Peyer's patch (tissue), 4 donors: ENCODE measurements around the gene C3orf80. TPM values are rescaled to one million over a fixed set of nuclear protein-coding genes. Genes with fewer than 3 reads are reported as not detected.

Source experiments
- DNase-seq, 3 donors: peaks; one replicate each; pipeline ENCODE4 v3.0.0-alpha.2; 2017 to 2019
- H3K27ac ChIP-seq, 4 donors: fragments of 200-600 bp; sonication (generic); one replicate each; pipeline ENCODE4 v1.5.1; 2016 to 2019
- H3K27me3 ChIP-seq, 2 donors: fragments of 200-600 bp; sonication (generic); one replicate each; pipeline ENCODE4 v1.5.1; 2019
- H3K36me3 ChIP-seq, 3 donors: fragments of 200-600 bp; sonication (generic); one replicate each; pipeline ENCODE4 v1.5.1; 2016 to 2019
- H3K4me1 ChIP-seq, 4 donors: fragments of 200-600 bp; sonication (generic); one replicate each; pipeline ENCODE4 v1.5.1; 2016 to 2019
- H3K4me3 ChIP-seq, 4 donors: fragments of 200-600 bp; sonication (generic); 1 replicate in 3 of 4; 2 replicates in 1 of 4; pipeline ENCODE4 v1.5.1; 2016 to 2019; ENCODE audit warnings: mild to moderate bottlenecking in 1 of 4
- H3K9me3 ChIP-seq, 4 donors: fragments of 200-600 bp; sonication (generic); one replicate each; pipeline ENCODE4 v1.5.1; 2016 to 2019; ENCODE audit warnings: mild to moderate bottlenecking in 1 of 4
- POLR2A ChIP-seq, 2 donors: fragments of 450-650 bp; IDR thresholded peaks; one replicate each; pipeline ENCODE4 v1.5.1; 2017; ENCODE audit warnings: antibody characterized with exemption in 2 of 2, mild to moderate bottlenecking in 2 of 2, moderate library complexity in 2 of 2
- total RNA-seq, 4 donors: library from RNA; depleted of rRNA; stranded (reverse); fragments of >200 nt; gene quantifications; one replicate each; pipeline ENCODE4 v1.1.0, GENCODE V29; 2016
- TF ChIP-seq, protein P1 (sequence below), 6 experiments: fragments of 450-650 bp in 4 of 6; fragments of 200-600 bp in 2 of 6; sonication (generic) in 1 of 6; IDR thresholded peaks; one replicate each; pipeline ENCODE4 v1.5.1; 2017 to 2019; ENCODE audit warnings: antibody characterized with exemption in 6 of 6, mild to moderate bottlenecking in 3 of 6, moderate library complexity in 1 of 6

C3orf80 gene
- total RNA-seq, 4 donors from 2014 or later: 0.57 to 0.88 TPM; not detected in 2

DNA sequence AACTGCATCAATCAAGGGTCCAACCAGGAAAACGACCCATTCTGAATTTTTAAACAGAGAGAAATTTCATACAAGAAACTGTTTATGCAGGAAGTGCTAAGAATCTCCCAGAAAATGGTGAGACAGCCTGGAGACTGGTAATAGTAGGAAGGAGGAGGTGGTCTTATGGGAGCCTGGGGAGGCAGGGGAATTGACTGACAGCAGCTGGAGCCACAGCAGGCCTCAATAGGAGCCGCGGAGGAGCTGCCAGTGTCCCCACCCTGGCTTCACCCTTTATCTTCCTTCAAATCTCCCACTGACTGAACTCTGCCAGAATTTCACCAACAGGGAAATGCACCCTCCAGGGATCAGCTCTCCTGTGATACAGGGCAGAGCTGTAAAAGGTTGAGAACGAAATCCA, 7.5 kb upstream of the C3orf80 start:
- Histone ChIP-seq H3K27me3 (no peaks in the 10 kb centered on the region), H3K4me3 (no peak overlapping the region), H3K4me1 (no peaks in the 10 kb centered on the region), H3K27ac (no peak overlapping the region), H3K36me3 (no peaks in the 10 kb centered on the region), H3K9me3 (no peaks in the 10 kb centered on the region)
- TF ChIP-seq, protein P1, sequence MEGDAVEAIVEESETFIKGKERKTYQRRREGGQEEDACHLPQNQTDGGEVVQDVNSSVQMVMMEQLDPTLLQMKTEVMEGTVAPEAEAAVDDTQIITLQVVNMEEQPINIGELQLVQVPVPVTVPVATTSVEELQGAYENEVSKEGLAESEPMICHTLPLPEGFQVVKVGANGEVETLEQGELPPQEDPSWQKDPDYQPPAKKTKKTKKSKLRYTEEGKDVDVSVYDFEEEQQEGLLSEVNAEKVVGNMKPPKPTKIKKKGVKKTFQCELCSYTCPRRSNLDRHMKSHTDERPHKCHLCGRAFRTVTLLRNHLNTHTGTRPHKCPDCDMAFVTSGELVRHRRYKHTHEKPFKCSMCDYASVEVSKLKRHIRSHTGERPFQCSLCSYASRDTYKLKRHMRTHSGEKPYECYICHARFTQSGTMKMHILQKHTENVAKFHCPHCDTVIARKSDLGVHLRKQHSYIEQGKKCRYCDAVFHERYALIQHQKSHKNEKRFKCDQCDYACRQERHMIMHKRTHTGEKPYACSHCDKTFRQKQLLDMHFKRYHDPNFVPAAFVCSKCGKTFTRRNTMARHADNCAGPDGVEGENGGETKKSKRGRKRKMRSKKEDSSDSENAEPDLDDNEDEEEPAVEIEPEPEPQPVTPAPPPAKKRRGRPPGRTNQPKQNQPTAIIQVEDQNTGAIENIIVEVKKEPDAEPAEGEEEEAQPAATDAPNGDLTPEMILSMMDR (IDR thresholded peaks at IDR 0.05): no peak
- TF ChIP-seq POLR2A (IDR thresholded peaks at IDR 0.05): no peak
- DNase-seq: no peak

DNA sequence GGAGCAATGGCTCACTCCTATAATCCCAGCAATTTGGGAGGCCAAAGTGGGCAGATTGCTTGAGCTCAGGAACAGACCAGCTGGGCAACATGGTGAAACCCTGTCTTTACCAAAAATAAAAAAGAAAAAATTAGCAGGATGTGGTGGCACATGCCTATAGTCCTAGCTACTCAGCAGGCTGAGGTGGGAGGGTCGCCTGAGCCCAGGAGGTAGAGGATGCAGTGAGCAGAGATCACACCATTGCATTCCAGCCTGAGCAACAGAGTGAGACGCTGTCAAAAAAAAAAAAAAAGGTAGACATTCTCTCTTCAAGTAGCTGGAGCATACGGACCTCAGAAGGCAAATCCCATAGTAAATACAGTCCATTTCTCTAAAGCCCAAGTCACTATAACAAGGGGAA, 7.1 kb upstream of the C3orf80 start:
- H3K4me3 ChIP-seq: no peak overlapping the region
- no peaks in the 10 kb centered on the region for H3K36me3 ChIP-seq
- no peak overlapping the region for H3K27ac ChIP-seq
- no peaks in the 10 kb centered on the region for H3K27me3 ChIP-seq
- TF ChIP-seq, protein P1 (IDR thresholded peaks at IDR 0.05): no peak
- no peak for TF ChIP-seq POLR2A (IDR thresholded peaks at IDR 0.05)
- no peaks in the 10 kb centered on the region for H3K4me1 ChIP-seq
- DNase-seq: no peak
- no peaks in the 10 kb centered on the region for H3K9me3 ChIP-seq

DNA sequence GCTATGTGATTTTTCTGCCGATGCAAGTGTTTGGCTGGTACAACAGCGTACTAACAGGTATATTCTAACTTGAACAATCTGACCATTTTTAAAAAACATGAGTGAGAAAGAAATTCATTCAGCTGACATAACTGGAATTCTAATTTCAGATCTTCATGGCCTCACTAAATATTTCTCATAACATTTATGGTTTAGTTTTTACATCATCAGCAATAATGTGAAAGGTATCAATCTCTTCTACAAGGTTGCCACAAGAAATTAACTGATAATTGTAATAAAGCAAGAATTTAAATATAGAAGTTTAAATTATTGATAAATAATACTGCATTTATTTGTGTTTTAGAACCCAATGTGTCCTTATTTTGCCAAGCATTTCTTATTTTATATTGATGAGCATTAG, 5.2 kb upstream of the C3orf80 start:
- Histone ChIP-seq H3K4me1 (peaks cover 0 to 4% (median 0%) of the 10 kb centered on the region in 4 donors), H3K9me3 (no peaks in the 10 kb centered on the region), H3K4me3 (no peak overlapping the region), H3K27ac (no peak overlapping the region), H3K36me3 (no peaks in the 10 kb centered on the region), H3K27me3 (peaks cover 0 to 3% of the 10 kb centered on the region in 2 donors)
- no peak for DNase-seq
- TF ChIP-seq, protein P1 (IDR thresholded peaks at IDR 0.05): no peak
- no peak for TF ChIP-seq POLR2A (IDR thresholded peaks at IDR 0.05)

DNA sequence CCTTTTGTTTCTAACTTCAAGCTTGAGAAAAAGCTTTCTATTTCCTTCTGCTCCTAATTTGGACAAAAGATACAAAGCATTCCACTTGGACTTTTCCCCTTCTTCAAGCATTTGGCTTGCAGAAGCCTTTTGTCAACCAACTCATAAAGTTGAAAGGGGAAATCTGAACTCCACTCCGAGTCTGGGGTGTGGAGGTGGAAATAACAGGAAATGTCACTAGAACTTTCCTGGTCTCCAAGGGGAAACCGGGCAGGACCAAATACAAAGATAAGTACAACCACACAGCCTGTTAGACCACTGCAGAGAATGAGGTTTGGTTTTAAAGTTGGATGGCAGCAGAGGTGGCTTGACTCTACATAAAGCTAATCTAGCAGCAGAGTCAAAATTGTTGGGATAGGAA, 4.2 kb upstream of the C3orf80 start:
- Histone ChIP-seq H3K36me3 (no peaks in the 10 kb centered on the region), H3K27me3 (peaks cover 0 to 13% of the 10 kb centered on the region in 2 donors), H3K4me3 (no peak overlapping the region), H3K4me1 (peaks cover 0 to 14% (median 5%) of the 10 kb centered on the region in 4 donors), H3K27ac (no peak overlapping the region), H3K9me3 (no peaks in the 10 kb centered on the region)
- DNase-seq: no peak
- no peak for TF ChIP-seq POLR2A (IDR thresholded peaks at IDR 0.05)
- TF ChIP-seq, protein P1 (IDR thresholded peaks at IDR 0.05): no peak

DNA sequence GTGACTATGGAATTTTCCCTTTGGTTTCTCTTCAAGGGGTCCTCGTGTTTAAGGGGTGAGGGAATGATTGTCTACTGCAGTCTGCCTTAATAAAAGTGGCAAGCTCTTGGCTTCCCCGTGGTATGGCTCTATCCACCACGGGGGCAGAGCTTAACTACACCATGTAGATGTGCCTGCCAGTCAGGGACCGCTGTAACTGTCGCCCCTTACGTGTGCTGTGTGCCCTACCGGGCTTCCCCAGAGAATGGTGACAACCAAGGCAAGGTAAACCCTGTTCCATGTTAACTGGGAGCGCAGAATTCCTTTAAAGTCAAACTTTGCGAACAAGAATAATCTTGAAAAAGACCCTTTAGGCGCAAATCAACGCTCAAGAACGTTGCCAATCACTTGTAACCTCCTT, 966 bp upstream of the C3orf80 start:
- Histone ChIP-seq H3K9me3 (no peaks in the 10 kb centered on the region), H3K27ac (no peak overlapping the region), H3K27me3 (peaks cover 0 to 23% of the 10 kb centered on the region in 2 donors), H3K4me3 (no peak overlapping the region), H3K36me3 (no peaks in the 10 kb centered on the region), H3K4me1 (peaks cover 5 to 22% (median 11%) of the 10 kb centered on the region in 4 donors)
- DNase-seq: no peak
- TF ChIP-seq, protein P1 (IDR thresholded peaks at IDR 0.05): no peak
- no peak for TF ChIP-seq POLR2A (IDR thresholded peaks at IDR 0.05)

DNA sequence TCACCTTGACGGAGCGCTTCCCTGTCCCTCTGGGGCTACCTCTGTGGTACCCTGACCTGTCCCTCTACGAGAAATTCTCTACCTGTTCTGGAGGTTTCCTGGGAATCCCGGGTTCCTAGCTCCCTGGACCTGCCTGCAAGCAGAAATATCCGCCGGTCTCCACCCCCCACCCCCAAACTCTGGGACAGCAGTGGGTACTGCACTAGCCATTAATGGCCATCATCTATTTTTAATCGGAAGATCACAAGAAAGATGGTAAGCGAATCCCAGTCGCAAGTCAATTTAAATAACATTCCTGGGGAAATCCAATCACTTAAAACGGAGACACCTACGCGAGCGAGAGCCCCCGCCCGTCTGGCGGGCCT, 429 bp upstream of the C3orf80 start:
- H3K9me3 ChIP-seq: no peaks in the 10 kb centered on the region
- H3K4me3 ChIP-seq: peak overlapping the region; percentile 36 to 67 (median 58)
- peaks cover 0 to 23% of the 10 kb centered on the region in 2 donors for H3K27me3 ChIP-seq

More for the DNA sequence above, 429 bp upstream of the C3orf80 start:
- Histone ChIP-seq H3K4me1 (peaks cover 5 to 22% (median 11%) of the 10 kb centered on the region in 4 donors), H3K36me3 (no peaks in the 10 kb centered on the region), H3K27ac (no peak overlapping the region)
- DNase-seq: no peak
- TF ChIP-seq, protein P1 (IDR thresholded peaks at IDR 0.05): no peak
- TF ChIP-seq POLR2A (IDR thresholded peaks at IDR 0.05): no peak
